HUES48 (cell line): Measurements from ENCODE around the gene TCFL5.
"Not testable (repeated sequence)": the region's sequence is repeated elsewhere in the genome, so short reads cannot be mapped to it uniquely, and the experiment has no call there.

Source experiments
- H3K27ac ChIP-seq: one replicate; pipeline ENCODE4 v1.7.0; 2013; ENCODE audit warnings: low read depth, low read length, inconsistent platforms
- H3K27me3 ChIP-seq: 2 replicates; pipeline ENCODE4 v1.6.1; 2013; ENCODE audit warnings: mild to moderate bottlenecking, low read length; ENCODE audit not compliant: control insufficient read depth, insufficient read depth
- H3K36me3 ChIP-seq: 2 replicates; pipeline ENCODE4 v1.6.1; 2013; ENCODE audit warnings: low read length; ENCODE audit not compliant: control insufficient read depth, insufficient read depth
- H3K4me1 ChIP-seq: 2 replicates; pipeline ENCODE4 v1.6.1; 2013; ENCODE audit warnings: mild to moderate bottlenecking, low read length; ENCODE audit not compliant: control insufficient read depth, insufficient read depth
- H3K4me3 ChIP-seq: 2 replicates; pipeline ENCODE4 v1.5.1; 2013; ENCODE audit warnings: mild to moderate bottlenecking, low read depth, low read length
- H3K9ac ChIP-seq: 2 replicates; pipeline ENCODE4 v1.6.1; 2013; ENCODE audit warnings: mild to moderate bottlenecking, low read depth, low read length, moderate library complexity
- H3K9me3 ChIP-seq: 2 replicates; pipeline ENCODE4 v1.6.1; 2013; ENCODE audit warnings: low read length; ENCODE audit not compliant: control insufficient read depth, insufficient read depth

Gene TCFL5

DNA sequence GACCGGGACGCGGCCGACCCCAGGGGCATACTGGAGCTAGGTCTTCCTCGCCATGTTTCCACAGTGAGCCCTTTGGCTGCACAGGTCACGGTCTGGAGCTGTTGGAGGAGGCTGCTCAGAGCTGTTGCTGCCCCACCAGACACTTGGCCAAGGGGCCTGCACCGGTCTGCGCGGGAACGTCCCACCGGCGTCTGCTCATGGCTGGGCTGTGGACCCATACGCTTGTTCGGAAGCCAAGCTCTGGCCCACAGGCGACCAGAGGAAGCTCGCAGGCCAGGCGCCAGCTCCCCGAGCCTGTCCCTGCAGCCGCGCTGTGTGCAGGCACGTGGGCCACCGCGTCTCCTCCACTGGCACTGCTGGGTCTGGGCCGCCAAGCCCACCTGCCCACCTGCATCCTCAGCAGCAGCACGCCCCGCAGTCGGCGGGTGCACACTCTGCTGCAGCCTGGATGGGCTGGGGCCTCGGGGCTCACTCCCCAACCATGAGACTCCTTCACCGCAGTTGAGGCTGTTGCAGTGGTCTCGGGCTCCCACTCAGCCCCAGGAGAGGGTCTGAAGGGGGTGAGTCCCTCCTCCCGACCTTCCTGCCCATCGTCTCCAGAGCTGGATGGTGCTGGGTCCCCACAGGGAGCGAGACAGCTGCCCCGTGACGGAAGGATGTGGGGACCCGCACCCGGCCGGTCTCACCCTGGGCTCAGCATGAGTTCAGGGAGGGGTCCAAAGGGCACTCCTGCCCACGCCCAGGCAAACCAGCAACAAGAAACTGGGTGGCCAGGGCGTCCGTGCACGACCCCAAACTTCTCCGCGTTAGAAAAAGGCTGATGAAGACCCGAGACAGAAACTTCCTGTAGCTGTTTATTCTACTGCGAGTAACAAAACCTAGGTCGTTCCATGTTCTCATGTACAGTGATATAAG, 15.5 kb upstream of the TCFL5 start:
- no peak overlapping the region for H3K9ac ChIP-seq
- no peak overlapping the region for H3K27ac ChIP-seq
- H3K27me3 ChIP-seq, result no peaks in the 10 kb centered on the region
- no peak overlapping the region for H3K4me3 ChIP-seq
- peaks cover 16% of the 10 kb centered on the region for H3K4me1 ChIP-seq
- no peaks in the 10 kb centered on the region for H3K9me3 ChIP-seq
- no peaks in the 10 kb centered on the region; the same call in 1 of the 2 replicates for H3K36me3 ChIP-seq

DNA sequence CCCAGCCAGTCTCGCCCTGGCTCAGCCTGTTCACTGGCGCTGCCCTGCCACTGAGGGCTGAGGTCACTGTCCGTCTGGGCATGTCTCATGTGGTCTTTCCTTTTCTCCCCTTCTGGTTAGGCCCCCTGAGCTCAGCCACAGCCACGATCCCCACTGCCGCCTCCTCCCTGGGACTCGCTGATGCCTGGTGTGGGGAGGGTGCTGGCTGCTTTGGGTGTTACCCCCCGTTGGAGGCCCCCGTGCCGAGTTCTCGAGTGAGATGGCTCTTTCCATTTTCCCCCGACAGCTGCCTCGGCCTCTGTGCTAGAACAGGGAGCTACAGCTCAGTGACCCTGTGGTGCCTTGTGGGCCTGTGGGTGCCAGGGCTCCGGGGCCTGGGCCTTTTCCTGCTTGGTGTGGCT, 14.9 kb upstream of the TCFL5 start:
- Histone ChIP-seq H3K27ac (no peak overlapping the region), H3K9ac (no peak overlapping the region)

DNA sequence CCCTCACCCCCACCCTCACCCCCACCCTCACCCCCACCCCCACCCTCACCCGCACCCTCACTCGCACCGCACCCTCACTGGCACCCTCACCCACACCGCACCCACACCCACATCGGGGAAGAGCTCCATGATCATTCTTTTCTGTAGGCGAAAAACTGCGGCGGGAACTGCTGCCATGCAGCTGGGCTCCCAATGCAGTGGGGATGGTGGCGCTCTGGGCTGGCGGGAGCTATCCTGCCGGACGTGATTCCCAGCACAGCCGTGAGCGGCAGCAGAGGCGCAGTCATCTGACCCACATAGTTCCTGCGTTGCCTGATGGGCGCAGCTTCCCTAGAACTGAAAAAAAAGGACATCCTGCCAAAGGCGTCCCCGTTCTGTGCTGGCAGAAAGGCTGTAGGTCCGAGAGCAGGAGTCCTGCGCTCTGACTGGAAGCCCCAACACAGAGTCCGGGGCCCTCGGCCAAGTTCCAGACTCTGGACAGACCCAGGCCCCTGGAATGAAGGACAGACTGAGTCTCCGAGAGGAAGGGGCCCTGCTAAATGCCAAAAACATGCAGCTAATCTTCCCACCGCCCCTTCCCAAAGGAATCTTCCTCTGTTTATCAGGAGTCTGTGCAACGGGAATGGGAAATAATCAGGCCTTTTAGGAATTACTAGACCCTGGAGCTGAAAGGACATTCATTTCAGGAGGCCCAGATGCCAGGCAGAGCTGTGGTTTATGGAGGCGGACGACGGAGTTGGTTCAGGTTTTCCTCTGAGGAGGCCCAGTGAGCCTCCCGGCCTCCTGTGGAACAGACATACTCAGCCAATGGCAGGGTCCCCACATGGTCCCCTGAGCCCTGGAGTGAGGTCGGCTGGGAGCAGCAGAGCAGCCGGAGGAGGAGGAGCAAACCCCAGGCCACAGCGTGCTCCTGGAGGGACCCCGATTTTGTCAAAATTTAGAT, 14.1 kb upstream of the TCFL5 start:
- Histone ChIP-seq H3K27ac (peak overlapping the region; percentile 80), H3K36me3 (no peaks in the 10 kb centered on the region), H3K27me3 (no peaks in the 10 kb centered on the region), H3K9me3 (no peaks in the 10 kb centered on the region), H3K9ac (no peak overlapping the region), H3K4me1 (peaks cover 16% of the 10 kb centered on the region), H3K4me3 (no peak overlapping the region)

More for the DNA sequence above, 14.9 kb upstream of the TCFL5 start:
- no peaks in the 10 kb centered on the region for H3K27me3 ChIP-seq
- H3K36me3 ChIP-seq, result no peaks in the 10 kb centered on the region
- no peaks in the 10 kb centered on the region for H3K9me3 ChIP-seq
- H3K4me3 ChIP-seq, result no peak overlapping the region
- peaks cover 16% of the 10 kb centered on the region for H3K4me1 ChIP-seq

DNA sequence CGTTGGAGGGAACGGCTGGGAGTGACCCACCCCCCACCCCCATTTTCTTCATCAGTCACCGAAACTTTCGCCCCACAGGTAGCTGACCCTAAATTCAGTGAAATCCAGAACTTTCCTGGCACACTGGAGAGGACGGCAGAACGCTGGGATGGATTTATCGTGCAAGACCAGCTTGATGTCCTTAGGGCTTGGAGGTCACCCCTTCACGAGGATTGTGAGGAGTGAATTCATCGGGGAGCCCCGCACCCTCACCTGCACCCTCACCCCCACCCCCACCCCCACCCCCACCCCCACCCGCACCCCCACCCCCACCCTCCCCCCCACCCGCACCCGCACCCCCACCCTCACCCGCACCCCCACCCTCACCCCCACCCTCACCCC, 13.3 kb upstream of the TCFL5 start:
- H3K27ac ChIP-seq, result no peak overlapping the region
- no peak overlapping the region for H3K4me3 ChIP-seq
- no peaks in the 10 kb centered on the region for H3K36me3 ChIP-seq
- H3K9me3 ChIP-seq, result no peaks in the 10 kb centered on the region
- no peaks in the 10 kb centered on the region for H3K27me3 ChIP-seq
- no peak overlapping the region for H3K9ac ChIP-seq
- peaks cover 16% of the 10 kb centered on the region for H3K4me1 ChIP-seq

DNA sequence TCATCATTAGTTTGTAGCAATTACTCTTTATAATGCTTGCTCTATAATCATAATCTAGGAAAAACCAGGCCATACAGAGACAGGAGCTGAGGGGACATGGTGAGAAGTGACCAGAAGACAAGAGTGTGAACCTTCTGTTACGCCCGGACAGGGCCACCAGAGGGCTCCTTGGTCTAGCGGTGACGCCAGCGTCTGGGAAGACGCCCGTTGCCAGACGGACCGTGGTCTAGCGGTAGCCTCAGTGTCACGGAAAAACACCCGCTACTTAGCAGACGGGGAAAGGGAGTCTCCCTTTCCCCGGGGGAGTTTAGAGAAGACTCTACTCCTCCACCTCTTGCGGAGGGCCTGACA, 12.0 kb upstream of the TCFL5 start:
- H3K9ac ChIP-seq, H3K4me3 ChIP-seq: not testable (repeated sequence)

DNA sequence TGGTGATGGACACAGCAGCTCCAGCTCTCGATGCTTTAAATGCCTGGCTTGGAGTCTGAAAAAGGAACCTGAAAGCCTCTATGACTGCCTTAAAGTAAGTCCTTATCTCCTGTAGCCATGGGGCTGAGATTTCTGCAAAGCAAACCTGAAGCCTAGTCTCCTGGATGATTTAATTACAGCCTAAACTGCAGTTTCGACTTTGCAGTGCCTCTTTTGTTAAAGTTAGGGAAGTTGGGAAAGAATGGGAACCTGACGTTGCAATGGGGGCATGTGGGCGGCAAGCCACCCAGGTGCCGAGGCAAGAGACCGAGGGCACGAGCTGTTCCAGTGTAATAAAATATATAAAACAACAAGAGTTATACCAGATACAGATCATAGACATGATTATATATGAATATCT, 11.7 kb upstream of the TCFL5 start:
- H3K4me1 ChIP-seq, result peaks cover 5% of the 10 kb centered on the region
- no peak overlapping the region for H3K4me3 ChIP-seq
- H3K27ac ChIP-seq, result no peak overlapping the region
- no peaks in the 10 kb centered on the region for H3K9me3 ChIP-seq
- H3K36me3 ChIP-seq, result no peaks in the 10 kb centered on the region
- H3K27me3 ChIP-seq, result no peaks in the 10 kb centered on the region
- H3K9ac ChIP-seq, result no peak overlapping the region

More for the DNA sequence above, 12.0 kb upstream of the TCFL5 start:
- not testable (repeated sequence) for H3K4me1 ChIP-seq, H3K36me3 ChIP-seq, H3K27me3 ChIP-seq, H3K9me3 ChIP-seq, H3K27ac ChIP-seq

DNA sequence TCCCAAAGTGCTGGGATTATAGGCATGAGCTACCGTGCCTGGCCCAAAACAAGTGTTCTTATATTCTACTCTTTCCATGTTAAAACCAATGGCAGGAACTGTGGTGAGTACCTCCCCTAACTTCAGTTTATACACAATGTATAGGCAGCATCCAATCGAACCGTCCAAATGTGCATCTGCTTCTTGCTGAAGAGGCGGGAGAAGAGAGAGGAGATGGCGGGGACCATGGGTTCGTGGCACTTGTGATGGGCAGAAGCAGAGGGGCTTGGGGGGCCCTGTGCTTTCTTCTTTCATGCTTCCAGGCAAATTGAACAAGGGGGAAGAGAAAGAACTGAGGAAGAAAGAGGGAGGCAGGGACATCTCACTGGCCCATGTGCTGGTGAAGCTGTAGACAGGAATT, 11.2 kb upstream of the TCFL5 start:
- Histone ChIP-seq H3K36me3 (no peaks in the 10 kb centered on the region), H3K4me3 (no peak overlapping the region), H3K27me3 (no peaks in the 10 kb centered on the region), H3K4me1 (peaks cover 4% of the 10 kb centered on the region), H3K9me3 (no peaks in the 10 kb centered on the region), H3K9ac (no peak overlapping the region), H3K27ac (no peak overlapping the region)

DNA sequence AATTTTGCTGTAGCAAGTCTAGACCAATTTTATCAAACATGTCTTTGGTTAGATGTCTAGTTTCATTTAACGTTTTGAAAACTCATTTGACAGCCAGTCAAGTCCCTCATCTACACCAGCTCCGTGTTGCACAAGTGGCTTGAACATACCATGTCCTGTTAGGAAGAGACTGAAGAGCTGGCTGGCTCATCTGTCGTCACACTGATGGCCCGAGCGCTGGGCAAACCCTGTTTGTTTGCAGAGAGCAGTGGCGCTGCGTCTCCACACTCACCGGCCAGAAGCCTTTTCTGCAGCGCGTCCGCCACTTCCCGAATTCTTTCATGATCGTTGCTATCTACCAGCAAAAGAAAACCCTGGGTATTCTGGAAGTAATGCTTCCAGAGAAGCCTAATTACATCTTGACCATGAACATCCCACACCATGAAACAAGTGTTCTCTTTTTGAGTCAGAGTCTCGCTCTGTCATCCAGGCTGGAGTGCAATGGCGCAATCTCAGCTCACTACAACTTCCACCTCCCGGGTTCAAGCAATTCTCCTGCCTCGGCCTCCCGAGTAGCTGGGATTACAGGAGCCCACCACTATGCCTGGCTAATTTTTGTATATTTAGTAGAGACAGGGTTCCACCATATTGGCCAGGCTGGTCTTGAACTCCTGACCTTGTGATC, 10.7 kb upstream of the TCFL5 start:
- no peak overlapping the region for H3K27ac ChIP-seq
- H3K4me1 ChIP-seq, result peaks cover 4% of the 10 kb centered on the region
- no peaks in the 10 kb centered on the region for H3K27me3 ChIP-seq
- no peak overlapping the region for H3K9ac ChIP-seq
- no peaks in the 10 kb centered on the region for H3K9me3 ChIP-seq
- H3K36me3 ChIP-seq, result no peaks in the 10 kb centered on the region
- no peak overlapping the region for H3K4me3 ChIP-seq

DNA sequence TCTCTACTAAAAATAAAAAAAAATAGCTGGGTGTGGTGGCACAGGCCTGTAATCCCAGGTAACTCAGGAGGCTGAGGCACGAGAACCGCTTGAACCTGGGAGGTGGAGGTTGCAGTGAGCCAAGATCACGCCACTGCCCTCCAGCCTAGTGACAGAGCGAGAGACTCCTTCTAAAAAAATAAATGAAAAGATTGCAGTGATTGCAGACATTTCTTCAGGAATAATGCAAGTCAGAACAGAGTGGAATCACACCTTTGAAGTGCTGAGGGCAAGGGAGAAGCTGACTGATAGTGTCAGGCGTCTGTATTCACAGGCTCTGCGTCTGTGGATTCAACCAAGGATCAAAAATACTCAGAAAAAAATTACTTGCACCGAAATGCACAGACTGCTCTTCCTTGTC, 2.6 kb upstream of the TCFL5 start:
- Histone ChIP-seq H3K27me3 (peaks cover 7% of the 10 kb centered on the region), H3K9me3 (no peaks in the 10 kb centered on the region), H3K9ac (no peak overlapping the region), H3K36me3 (peaks cover 2% of the 10 kb centered on the region; the same call in 1 of the 2 replicates), H3K4me1 (peaks cover 12% of the 10 kb centered on the region), H3K27ac (no peak overlapping the region), H3K4me3 (no peak overlapping the region)

DNA sequence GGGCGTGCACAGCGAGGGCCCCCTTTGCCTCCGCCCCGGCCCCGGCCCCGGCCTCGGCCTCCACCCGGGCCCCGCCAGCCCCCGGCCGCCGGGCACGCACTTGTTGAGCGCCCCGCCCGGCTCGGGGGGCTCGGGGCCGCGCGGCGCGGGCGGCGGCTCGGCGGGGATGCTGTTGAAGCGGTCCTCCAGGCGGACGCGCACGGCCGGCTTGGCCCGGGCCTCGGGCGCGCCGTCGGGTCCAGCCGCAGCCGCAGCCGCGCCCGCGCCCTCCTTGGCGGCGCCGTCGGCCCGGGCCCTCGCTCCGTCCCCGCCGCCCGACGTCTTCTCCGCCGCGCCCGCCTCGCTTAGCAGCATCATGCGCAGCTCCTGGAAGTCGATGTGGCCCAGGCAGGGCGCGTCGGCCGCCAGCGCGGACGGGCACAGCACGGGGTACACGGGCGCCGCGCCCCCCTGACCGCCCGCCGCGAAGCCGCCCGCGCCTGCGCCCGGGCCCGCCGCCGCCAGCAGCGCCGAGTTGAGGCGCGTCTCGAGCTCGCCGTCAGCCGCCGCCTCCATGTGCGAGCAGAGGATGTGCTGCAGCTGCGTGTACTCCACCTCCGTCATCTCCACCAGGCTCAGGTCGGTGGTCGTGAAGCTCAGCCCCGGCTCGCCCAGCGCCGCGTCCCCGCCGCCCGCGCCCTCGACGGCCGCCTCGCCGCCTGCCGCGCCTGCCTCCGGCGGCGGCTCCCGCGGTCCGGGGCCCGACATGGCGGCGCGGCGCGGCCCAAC, 514 bp downstream of the TCFL5 start:
- H3K9me3 ChIP-seq, result no peaks in the 10 kb centered on the region
- H3K9ac ChIP-seq, result peak overlapping the region; percentile 63; the same call in 1 of the 2 replicates
- peaks cover 12% of the 10 kb centered on the region for H3K4me1 ChIP-seq
- H3K27me3 ChIP-seq, result peaks cover 7% of the 10 kb centered on the region
- peaks cover 20% of the 10 kb centered on the region for H3K36me3 ChIP-seq
- H3K4me3 ChIP-seq, result peak overlapping the region; percentile 76
- H3K27ac ChIP-seq, result no peak overlapping the region
